ENCODE measurements around the gene VSTM2L.

Gene VSTM2L

DNA sequence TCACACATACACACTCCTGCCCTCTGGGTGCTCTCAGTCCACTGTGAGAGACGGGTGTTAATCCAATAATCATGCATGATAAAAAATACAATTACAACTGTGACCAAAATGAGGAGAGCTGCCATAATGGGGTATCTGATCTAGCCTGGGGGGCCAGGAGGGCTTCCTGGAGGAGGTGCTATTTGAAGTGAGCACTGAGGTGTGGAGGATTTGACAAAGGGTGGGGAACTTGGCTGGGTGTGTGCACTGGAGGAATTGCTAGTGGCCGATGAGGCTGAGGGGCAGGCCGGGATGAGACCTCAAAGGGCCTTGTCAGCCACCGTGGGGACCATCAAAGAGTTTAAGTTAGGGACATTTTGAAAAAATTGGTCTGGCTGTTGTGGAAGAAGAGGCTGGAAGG lies 34.8 kb downstream of the VSTM2L start:
- H3K4me3 ChIP-seq (replicated peaks in 1 of 2; ENCODE audit: low read depth in 2 of 2, low read length in 2 of 2), result no peak overlapping the region
- DNase-seq (ENCODE audit: low read depth in 2 of 2), result no peak
- TF ChIP-seq, protein P1, sequence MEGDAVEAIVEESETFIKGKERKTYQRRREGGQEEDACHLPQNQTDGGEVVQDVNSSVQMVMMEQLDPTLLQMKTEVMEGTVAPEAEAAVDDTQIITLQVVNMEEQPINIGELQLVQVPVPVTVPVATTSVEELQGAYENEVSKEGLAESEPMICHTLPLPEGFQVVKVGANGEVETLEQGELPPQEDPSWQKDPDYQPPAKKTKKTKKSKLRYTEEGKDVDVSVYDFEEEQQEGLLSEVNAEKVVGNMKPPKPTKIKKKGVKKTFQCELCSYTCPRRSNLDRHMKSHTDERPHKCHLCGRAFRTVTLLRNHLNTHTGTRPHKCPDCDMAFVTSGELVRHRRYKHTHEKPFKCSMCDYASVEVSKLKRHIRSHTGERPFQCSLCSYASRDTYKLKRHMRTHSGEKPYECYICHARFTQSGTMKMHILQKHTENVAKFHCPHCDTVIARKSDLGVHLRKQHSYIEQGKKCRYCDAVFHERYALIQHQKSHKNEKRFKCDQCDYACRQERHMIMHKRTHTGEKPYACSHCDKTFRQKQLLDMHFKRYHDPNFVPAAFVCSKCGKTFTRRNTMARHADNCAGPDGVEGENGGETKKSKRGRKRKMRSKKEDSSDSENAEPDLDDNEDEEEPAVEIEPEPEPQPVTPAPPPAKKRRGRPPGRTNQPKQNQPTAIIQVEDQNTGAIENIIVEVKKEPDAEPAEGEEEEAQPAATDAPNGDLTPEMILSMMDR (IDR thresholded peaks at IDR 0.05; ENCODE audit: low read depth, low read length), result no peak

DNA sequence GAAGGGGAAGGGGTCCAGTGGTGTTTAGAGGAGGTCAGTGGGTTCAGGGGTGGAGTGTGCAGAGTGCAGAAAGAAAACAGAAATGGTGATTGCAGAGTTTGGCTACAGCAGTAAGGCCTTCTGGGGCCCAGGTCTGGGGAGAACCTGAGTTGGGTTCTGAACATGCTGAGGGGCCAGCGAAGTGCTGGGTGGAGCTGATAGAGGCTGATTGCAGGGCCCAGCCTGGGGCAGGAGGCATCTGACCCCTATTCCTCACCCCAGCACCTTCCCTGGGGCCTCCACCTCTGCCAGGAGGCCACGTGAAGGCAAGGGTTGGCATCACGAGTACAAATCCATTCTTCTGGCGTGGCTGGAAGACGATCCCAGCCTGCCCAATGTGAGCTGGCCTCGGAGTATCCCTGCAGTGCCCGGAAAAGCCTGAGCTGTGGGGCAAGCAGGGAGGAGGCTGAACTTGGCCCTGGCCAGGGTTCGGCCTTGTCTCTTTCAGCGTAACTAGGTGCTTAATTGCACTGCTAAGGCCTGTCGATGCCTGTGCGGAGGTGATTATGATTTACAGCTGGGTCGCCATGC lies 35.3 kb downstream of the VSTM2L start:
- TF ChIP-seq, protein P1 (IDR thresholded peaks at IDR 0.05; ENCODE audit: low read depth, low read length), result no peak
- DNase-seq (ENCODE audit: low read depth in 2 of 2), result no peak
- H3K4me3 ChIP-seq (replicated peaks in 1 of 2; ENCODE audit: low read depth in 2 of 2, low read length in 2 of 2), result no peak overlapping the region

- TF ChIP-seq, protein P1 (IDR thresholded peaks at IDR 0.05; ENCODE audit: low read depth, low read length), result no peak
- no peak overlapping the region for H3K4me3 ChIP-seq (replicated peaks in 1 of 2; ENCODE audit: low read depth in 2 of 2, low read length in 2 of 2)
- no peak for DNase-seq (ENCODE audit: low read depth in 2 of 2)
Observed at GRCh38 chr20:37938954-37939353, 36.0 kb downstream of the VSTM2L start.

- no peak for DNase-seq (ENCODE audit: low read depth in 2 of 2)
- TF ChIP-seq, protein P1 (IDR thresholded peaks at IDR 0.05; ENCODE audit: low read depth, low read length), result no peak
- H3K4me3 ChIP-seq (replicated peaks in 1 of 2; ENCODE audit: low read depth in 2 of 2, low read length in 2 of 2), result no peak overlapping the region
Observed at GRCh38 chr20:37939701-37940560, 37.0 kb downstream of the VSTM2L start.

DNA sequence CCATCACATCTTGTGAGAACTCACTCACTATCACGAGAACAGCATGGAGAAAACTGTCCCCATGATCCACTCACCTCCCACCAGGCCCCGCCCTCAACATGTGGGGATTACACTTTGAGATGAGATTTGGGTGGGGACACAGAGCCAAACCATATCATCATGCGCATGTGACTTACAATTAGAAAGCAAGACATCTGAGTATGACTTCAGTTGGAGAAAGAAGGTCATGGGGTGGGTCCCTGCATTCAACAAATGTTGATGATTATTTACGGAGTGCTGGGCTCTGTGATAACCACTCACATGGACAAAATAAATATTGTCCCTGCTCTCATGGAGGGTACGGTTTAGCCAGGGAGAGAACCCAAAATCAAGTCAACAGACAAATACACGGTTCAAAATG lies 37.9 kb downstream of the VSTM2L start:
- no peak for DNase-seq (ENCODE audit: low read depth in 2 of 2)
- TF ChIP-seq, protein P1 (IDR thresholded peaks at IDR 0.05; ENCODE audit: low read depth, low read length), result no peak
- H3K4me3 ChIP-seq (replicated peaks in 1 of 2; ENCODE audit: low read depth in 2 of 2, low read length in 2 of 2), result no peak overlapping the region

GRCh38 chr20:37941332-37941731 lies 38.4 kb downstream of the VSTM2L start:
- TF ChIP-seq, protein P1 (IDR thresholded peaks at IDR 0.05; ENCODE audit: low read depth, low read length), result no peak
- no peak for DNase-seq (ENCODE audit: low read depth in 2 of 2)

More at GRCh38 chr20:37941332-37941731, 38.4 kb downstream of the VSTM2L start:
- H3K4me3 ChIP-seq (replicated peaks in 1 of 2; ENCODE audit: low read depth in 2 of 2, low read length in 2 of 2), result no peak overlapping the region

Measured in cardiac fibroblast (primary cell).